Astrocyte of the spinal cord (primary cell): ENCODE results near the gene ADGRD1.
A peak's percentile ranks its signal among the peaks of the same experiment; 100 is the strongest.

Source experiments
- DNase-seq: peaks from one replicate; pipeline ENCODE4 v3.0.0; 2011; ENCODE audit warnings: low read depth, low spot score
- H3K4me3 ChIP-seq: 2 replicates; pipeline ENCODE4 v1.5.1; 2011; ENCODE audit warnings: low read depth, mild to moderate bottlenecking, low read length, moderate library complexity
- CTCF ChIP-seq: IDR thresholded peaks from 2 replicates; pipeline ENCODE4 v1.5.1; 2012; ENCODE audit warnings: low read depth, mild to moderate bottlenecking, low read length, inconsistent platforms
- in situ Hi-C: cut with HindIII; loops from 2 replicates; pipeline ENCODE4 v1.10.0; 2017; ENCODE audit warnings: low sequenced_read_pairs

The ADGRD1 gene

GRCh38 chr12:131102493-131102931, 148.8 kb downstream of the ADGRD1 start:
- in situ Hi-C loops: no loop called here
- no peak for DNase-seq
- H3K4me3 ChIP-seq: no peak overlapping the region
- TF ChIP-seq CTCF: no peak

GRCh38 chr12:131102991-131103668, 149.4 kb downstream of the ADGRD1 start:
- no peak for DNase-seq
- in situ Hi-C loops: no loop called here
- no peak for TF ChIP-seq CTCF
- no peak overlapping the region for H3K4me3 ChIP-seq

- no peak for TF ChIP-seq CTCF
- in situ Hi-C loops: no loop called here
- no peak overlapping the region for H3K4me3 ChIP-seq
- no peak for DNase-seq
These were observed 150.2 kb downstream of the ADGRD1 start for GRCh38 chr12:131103669-131104462.

- TF ChIP-seq CTCF: peak; percentile 69
- no peak overlapping the region for H3K4me3 ChIP-seq
- DNase-seq: peak; percentile 5
- in situ Hi-C loops: no loop called here
These were observed 151.0 kb downstream of the ADGRD1 start for GRCh38 chr12:131104463-131105350.

GRCh38 chr12:131105351-131105735, 151.6 kb downstream of the ADGRD1 start:
- no peak for TF ChIP-seq CTCF
- no peak overlapping the region for H3K4me3 ChIP-seq
- DNase-seq: no peak
- in situ Hi-C loops: no loop called here

GRCh38 chr12:131105736-131106348, 152.1 kb downstream of the ADGRD1 start:
- no peak overlapping the region for H3K4me3 ChIP-seq
- no peak for DNase-seq
- in situ Hi-C loops: no loop called here
- no peak for TF ChIP-seq CTCF
